Loucy (cell line): Measurements from ENCODE around the gene GPSM3.

Experiments
- H2AFZ ChIP-seq: fragments of 200-600 bp; sonication (generic); 2 replicates; pipeline ENCODE4 v1.6.0; 2016; ENCODE audit warnings: antibody characterized with exemption, mild to moderate bottlenecking, low read length, moderate library complexity
- H3F3A ChIP-seq: fragments of 200-600 bp; 2 replicates; pipeline ENCODE4 v1.6.0; 2016; ENCODE audit warnings: antibody characterized with exemption, low read depth, mild to moderate bottlenecking
- H3K27me3 ChIP-seq: fragments of 200-600 bp; sonication (generic); 2 replicates; pipeline ENCODE4 v1.6.1; 2014; ENCODE audit warnings: low read length, mild to moderate bottlenecking; ENCODE audit not compliant: insufficient read depth, poor library complexity, severe bottlenecking
- H3K36me3 ChIP-seq: fragments of 200-600 bp; sonication (generic); 2 replicates; pipeline ENCODE4 v1.6.1; 2016; ENCODE audit warnings: low read length; ENCODE audit not compliant: insufficient read depth
- H3K4me1 ChIP-seq: fragments of 200-600 bp; sonication (generic); 2 replicates; pipeline ENCODE4 v1.5.1; 2014; ENCODE audit warnings: low read length, mild to moderate bottlenecking; ENCODE audit not compliant: insufficient read depth, poor library complexity, severe bottlenecking
- H3K4me2 ChIP-seq: fragments of 200-600 bp; sonication (generic); 2 replicates; pipeline ENCODE4 v1.6.0; 2014; ENCODE audit warnings: antibody characterized with exemption, low read length, low read depth, mild to moderate bottlenecking; ENCODE audit not compliant: poor library complexity, severe bottlenecking
- H3K4me3 ChIP-seq: fragments of 200-600 bp; sonication (generic); 2 replicates; pipeline ENCODE4 v1.5.1; 2014; ENCODE audit warnings: low read length, mild to moderate bottlenecking, mixed read lengths; ENCODE audit not compliant: poor library complexity, severe bottlenecking
- H3K79me2 ChIP-seq: fragments of 200-600 bp; sonication (generic); 2 replicates; pipeline ENCODE4 v1.6.1; 2014; ENCODE audit warnings: low read length; ENCODE audit not compliant: insufficient read depth
- H3K9ac ChIP-seq: fragments of 200-600 bp; sonication (generic); 2 replicates; pipeline ENCODE4 v1.6.0; 2014; ENCODE audit warnings: mild to moderate bottlenecking, low read depth, low read length, moderate library complexity; ENCODE audit not compliant: poor library complexity, severe bottlenecking
- H3K9me2 ChIP-seq: fragments of 200-600 bp; sonication (generic); replicated peaks from 2 replicates; pipeline ENCODE4 v1.6.1; 2016; ENCODE audit warnings: low read depth, low read length, mixed read lengths
- H3K9me3 ChIP-seq: fragments of 200-600 bp; sonication (generic); 2 replicates; pipeline ENCODE4 v1.6.1; 2014; ENCODE audit warnings: mild to moderate bottlenecking, antibody characterized with exemption, low read length, low read depth; ENCODE audit not compliant: insufficient read depth
- H4K20me1 ChIP-seq: fragments of 200-600 bp; sonication (generic); 2 replicates; pipeline ENCODE4 v1.6.0; 2014; ENCODE audit warnings: antibody characterized with exemption, low read length, mild to moderate bottlenecking; ENCODE audit not compliant: insufficient read depth, poor library complexity, severe bottlenecking
- CTCF ChIP-seq: fragments of 200-600 bp; sonication (generic); conservative IDR thresholded peaks from 2 replicates; pipeline ENCODE4 v1.5.1; 2014; ENCODE audit warnings: mild to moderate bottlenecking, antibody characterized with exemption, low read length
- EZH2phosphoT487 ChIP-seq: fragments of 200-600 bp; IDR thresholded peaks from 2 replicates; pipeline ENCODE4 v1.6.1; 2018; ENCODE audit warnings: antibody characterized with exemption, mild to moderate bottlenecking, moderate library complexity, borderline replicate concordance

The GPSM3 gene

GRCh38 chr6:32218167-32218566 is 25.7 kb upstream of the GPSM3 start:
- H3K4me2 ChIP-seq = no peak overlapping the region
- H3F3A ChIP-seq = no peaks in the 10 kb centered on the region
- H3K79me2 ChIP-seq = no peaks in the 10 kb centered on the region
- no peak overlapping the region for H2AFZ ChIP-seq
- H3K4me3 ChIP-seq = no peak overlapping the region
- no peaks in the 10 kb centered on the region for H3K27me3 ChIP-seq
- no peaks in the 10 kb centered on the region for H3K36me3 ChIP-seq
- H4K20me1 ChIP-seq = no peaks in the 10 kb centered on the region
- peaks cover 5% of the 10 kb centered on the region for H3K4me1 ChIP-seq
- TF ChIP-seq CTCF = no peak
- no peak for TF ChIP-seq EZH2phosphoT487
- no peaks in the 10 kb centered on the region for H3K9me3 ChIP-seq
- no peaks in the 10 kb centered on the region for H3K9me2 ChIP-seq
- H3K9ac ChIP-seq = no peak overlapping the region

GRCh38 chr6:32216998-32217397 is 24.6 kb upstream of the GPSM3 start:
- no peak overlapping the region for H3K4me3 ChIP-seq
- H3K9me3 ChIP-seq = no peaks in the 10 kb centered on the region
- no peak overlapping the region for H3K4me2 ChIP-seq
- no peak overlapping the region for H2AFZ ChIP-seq
- H4K20me1 ChIP-seq = no peaks in the 10 kb centered on the region
- H3K9me2 ChIP-seq = no peaks in the 10 kb centered on the region
- no peaks in the 10 kb centered on the region for H3K36me3 ChIP-seq
- H3K9ac ChIP-seq = no peak overlapping the region
- TF ChIP-seq CTCF (no peak), EZH2phosphoT487 (no peak)
- no peaks in the 10 kb centered on the region for H3K27me3 ChIP-seq
- H3K79me2 ChIP-seq = no peaks in the 10 kb centered on the region
- no peaks in the 10 kb centered on the region for H3K4me1 ChIP-seq
- no peaks in the 10 kb centered on the region for H3F3A ChIP-seq

GRCh38 chr6:32216285-32216684 is 23.8 kb upstream of the GPSM3 start:
- no peaks in the 10 kb centered on the region for H3K36me3 ChIP-seq
- no peaks in the 10 kb centered on the region for H3K27me3 ChIP-seq
- TF ChIP-seq EZH2phosphoT487 (no peak), CTCF (no peak)
- no peaks in the 10 kb centered on the region for H3F3A ChIP-seq
- H3K9me3 ChIP-seq = no peaks in the 10 kb centered on the region
- no peaks in the 10 kb centered on the region for H3K79me2 ChIP-seq
- H3K9ac ChIP-seq = no peak overlapping the region
- H2AFZ ChIP-seq = no peak overlapping the region
- no peaks in the 10 kb centered on the region for H3K4me1 ChIP-seq
- H4K20me1 ChIP-seq = no peaks in the 10 kb centered on the region
- no peaks in the 10 kb centered on the region for H3K9me2 ChIP-seq
- no peak overlapping the region for H3K4me2 ChIP-seq
- H3K4me3 ChIP-seq = no peak overlapping the region
